Thoracic aorta (tissue), 2 donors: ENCODE measurements around the gene SH2B2. TPM values are rescaled to one million over a fixed set of nuclear protein-coding genes. Genes with fewer than 3 reads are reported as not detected.

Source experiments
- ATAC-seq: fragments of 150-250 bp; one replicate; pipeline ENCODE4 v1.8.0; 2017; ENCODE audit warnings: low read depth; ENCODE audit not compliant: insufficient number of reproducible peaks, low FRiP score
- DNase-seq: peaks from one replicate; pipeline ENCODE4 v3.0.0-alpha.2; 2020; ENCODE audit warnings: low spot score
- H3K27ac ChIP-seq, 2 donors: fragments of 200-600 bp; sonication (generic); 1 replicate in 1 of 2; 2 replicates in 1 of 2; pipeline ENCODE4 v1.5.1; 2016; ENCODE audit warnings: mild to moderate bottlenecking in 2 of 2, moderate library complexity in 2 of 2
- H3K27me3 ChIP-seq: fragments of 200-600 bp; sonication (generic); replicated peaks from 2 replicates; pipeline ENCODE4 v1.6.0; 2016; ENCODE audit warnings: mild to moderate bottlenecking; ENCODE audit not compliant: insufficient read depth
- H3K36me3 ChIP-seq: fragments of 200-600 bp; sonication (generic); one replicate; pipeline ENCODE4 v1.5.1; 2016
- H3K4me1 ChIP-seq, 2 donors: fragments of 200-600 bp; sonication (generic); 1 replicate in 1 of 2; 2 replicates in 1 of 2; pipeline versions ENCODE4 v1.5.1 to v1.6.0; 2016; ENCODE audit warnings: low read depth in 2 of 2, mild to moderate bottlenecking in 1 of 2; ENCODE audit not compliant: control insufficient read depth in 1 of 2
- H3K4me3 ChIP-seq: fragments of 200-600 bp; sonication (generic); 2 replicates; pipeline ENCODE4 v1.5.1; 2016; ENCODE audit warnings: mild to moderate bottlenecking
- H3K9me3 ChIP-seq: fragments of 200-600 bp; sonication (generic); 2 replicates; pipeline ENCODE4 v1.5.1; 2016
- CTCF ChIP-seq: fragments of 200-600 bp; sonication (generic); IDR thresholded peaks from one replicate; pipeline ENCODE4 v1.5.1; 2019; ENCODE audit warnings: antibody characterized with exemption
- total RNA-seq, 2 donors: library from RNA; depleted of rRNA; stranded (reverse); fragments of >200 nt; gene quantifications; one replicate each; pipeline versions ENCODE4 v1.1.0 to v1.2.3, GENCODE V29; 2016

SH2B2 gene
- total RNA-seq, 2 donors from 2014 or later: 10.0 to 30.2 TPM

- no peaks in the 10 kb centered on the region for H3K36me3 ChIP-seq
- ATAC-seq: no peak
- no peak for TF ChIP-seq CTCF
These were observed 25.6 kb downstream of the SH2B2 start for GRCh38 chr7:102312317-102312716.

GRCh38 chr7:102313997-102314780 lies 27.5 kb downstream of the SH2B2 start:
- DNase-seq: no peak
- no peaks in the 10 kb centered on the region for H3K4me1 ChIP-seq
- TF ChIP-seq CTCF: no peak
- H3K9me3 ChIP-seq: no peaks in the 10 kb centered on the region
- no peak overlapping the region for H3K27ac ChIP-seq
- H3K4me3 ChIP-seq: no peak overlapping the region
- no peaks in the 10 kb centered on the region for H3K36me3 ChIP-seq
- H3K27me3 ChIP-seq: no peaks in the 10 kb centered on the region
- ATAC-seq: no peak

More at GRCh38 chr7:102312317-102312716, 25.6 kb downstream of the SH2B2 start:
- H3K27me3 ChIP-seq: no peaks in the 10 kb centered on the region
- no peak for DNase-seq
- H3K4me1 ChIP-seq: no peaks in the 10 kb centered on the region
- no peak overlapping the region for H3K27ac ChIP-seq
- no peak overlapping the region for H3K4me3 ChIP-seq
- H3K9me3 ChIP-seq: no peaks in the 10 kb centered on the region

- H3K36me3 ChIP-seq: no peaks in the 10 kb centered on the region
- no peaks in the 10 kb centered on the region for H3K27me3 ChIP-seq
- no peaks in the 10 kb centered on the region for H3K9me3 ChIP-seq
- ATAC-seq (no peak), DNase-seq (no peak)
- H3K4me1 ChIP-seq: no peaks in the 10 kb centered on the region
- TF ChIP-seq CTCF: no peak
- no peak overlapping the region for H3K4me3 ChIP-seq
- no peak overlapping the region for H3K27ac ChIP-seq
These were observed 30.8 kb downstream of the SH2B2 start for GRCh38 chr7:102317231-102318059.

- no peak overlapping the region for H3K4me3 ChIP-seq
- ATAC-seq (no peak), DNase-seq (no peak)
- no peaks in the 10 kb centered on the region for H3K27me3 ChIP-seq
- no peak overlapping the region for H3K27ac ChIP-seq
- H3K4me1 ChIP-seq: no peaks in the 10 kb centered on the region
- no peaks in the 10 kb centered on the region for H3K36me3 ChIP-seq
- no peaks in the 10 kb centered on the region for H3K9me3 ChIP-seq
- TF ChIP-seq CTCF: no peak
These were observed 31.9 kb downstream of the SH2B2 start for GRCh38 chr7:102318482-102318971.

- DNase-seq (no peak), ATAC-seq (no peak)
- no peaks in the 10 kb centered on the region for H3K4me1 ChIP-seq
- TF ChIP-seq CTCF: no peak
- no peaks in the 10 kb centered on the region for H3K27me3 ChIP-seq
- H3K9me3 ChIP-seq: no peaks in the 10 kb centered on the region
- no peaks in the 10 kb centered on the region for H3K36me3 ChIP-seq
- no peak overlapping the region for H3K27ac ChIP-seq
- H3K4me3 ChIP-seq: no peak overlapping the region
These were observed 33.0 kb downstream of the SH2B2 start for GRCh38 chr7:102319671-102320070.
